ENCODE measurements around the gene EIF2B2. TPM values are rescaled to one million over a fixed set of nuclear protein-coding genes. Genes with fewer than 3 reads are reported as not detected.

EIF2B2 gene
- total and polyA plus RNA-seq, 2 experiments from 2014 or later = 39.2 to 40.5 TPM

DNA sequence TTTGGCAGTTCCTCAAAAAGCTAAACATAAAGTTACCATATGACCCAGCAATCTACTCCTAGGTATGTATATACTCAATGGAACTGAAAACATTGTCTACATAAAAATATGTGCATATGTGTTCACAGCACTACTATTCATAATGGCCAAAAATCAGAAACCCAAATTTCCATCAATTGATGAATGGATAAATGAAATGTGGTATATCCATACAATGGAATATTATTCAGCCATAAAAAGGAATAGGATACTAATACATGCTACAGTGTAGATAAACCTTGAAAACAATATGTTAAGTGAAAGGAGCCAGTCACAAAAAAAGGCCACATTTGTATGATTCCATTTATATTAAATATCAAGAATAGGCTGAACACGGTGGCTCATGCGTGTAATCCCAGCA lies 57.7 kb downstream of the EIF2B2 start:
- Mint-ChIP-seq H3K4me3 (no peak overlapping the region), H3K9me3 (peaks cover 8% of the 10 kb centered on the region; the same call in 2 of the 3 replicates), H3K4me1 (peaks cover 4% of the 10 kb centered on the region; the same call in 2 of the 3 replicates), H3K36me3 (ENCODE audit: low read depth) (peaks cover 30% of the 10 kb centered on the region), H3K27ac (no peak overlapping the region), H3K27me3 (ENCODE audit: insufficient read depth, low read depth, poor library complexity) (peaks cover 4% of the 10 kb centered on the region)
- Histone ChIP-seq H3K4me1 (ENCODE audit: insufficient read depth) (peaks cover 9% of the 10 kb centered on the region; the same call in 1 of the 2 replicates), H3F3A (replicated peaks; ENCODE audit: low read depth) (no peaks in the 10 kb centered on the region), H3K36me3 (ENCODE audit: insufficient read depth) (peaks cover 8% of the 10 kb centered on the region; the same call in 1 of the 2 replicates), H3K4me2 (no peak overlapping the region), H3K79me2 (replicated peaks; ENCODE audit: insufficient read depth) (peaks cover 31% of the 10 kb centered on the region), H3K27me3 (ENCODE audit: insufficient read depth) (no peaks in the 10 kb centered on the region), H4K20me1 (replicated peaks; ENCODE audit: insufficient read depth) (no peaks in the 10 kb centered on the region; the same call in 1 of the 2 replicates), H2AFZ (no peak overlapping the region), H3K27ac (ENCODE audit: low read depth) (no peak overlapping the region), H3K4me3 (no peak overlapping the region), H3K9me2 (ENCODE audit: insufficient read depth) (no peaks in the 10 kb centered on the region)
- no peak for ATAC-seq
- TF ChIP-seq, protein P1, sequence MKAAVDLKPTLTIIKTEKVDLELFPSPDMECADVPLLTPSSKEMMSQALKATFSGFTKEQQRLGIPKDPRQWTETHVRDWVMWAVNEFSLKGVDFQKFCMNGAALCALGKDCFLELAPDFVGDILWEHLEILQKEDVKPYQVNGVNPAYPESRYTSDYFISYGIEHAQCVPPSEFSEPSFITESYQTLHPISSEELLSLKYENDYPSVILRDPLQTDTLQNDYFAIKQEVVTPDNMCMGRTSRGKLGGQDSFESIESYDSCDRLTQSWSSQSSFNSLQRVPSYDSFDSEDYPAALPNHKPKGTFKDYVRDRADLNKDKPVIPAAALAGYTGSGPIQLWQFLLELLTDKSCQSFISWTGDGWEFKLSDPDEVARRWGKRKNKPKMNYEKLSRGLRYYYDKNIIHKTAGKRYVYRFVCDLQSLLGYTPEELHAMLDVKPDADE (IDR thresholded peaks at IDR 0.05) = no peak
- TF ChIP-seq STAT1 (IDR thresholded peaks at IDR 0.05; ENCODE audit: unreplicated experiment) (no peak), EZH2phosphoT487 (IDR thresholded peaks at IDR 0.05; ENCODE audit: unreplicated experiment) (no peak), NANOG (IDR thresholded peaks at IDR 0.05; ENCODE audit: borderline replicate concordance) (no peak), ZNF114 (CRISPR knock-in tag; IDR thresholded peaks at IDR 0.05) (no peak), EZH2 (IDR thresholded peaks at IDR 0.05; ENCODE audit: low read depth, unreplicated experiment) (no peak)
- TF ChIP-seq, protein P2, sequence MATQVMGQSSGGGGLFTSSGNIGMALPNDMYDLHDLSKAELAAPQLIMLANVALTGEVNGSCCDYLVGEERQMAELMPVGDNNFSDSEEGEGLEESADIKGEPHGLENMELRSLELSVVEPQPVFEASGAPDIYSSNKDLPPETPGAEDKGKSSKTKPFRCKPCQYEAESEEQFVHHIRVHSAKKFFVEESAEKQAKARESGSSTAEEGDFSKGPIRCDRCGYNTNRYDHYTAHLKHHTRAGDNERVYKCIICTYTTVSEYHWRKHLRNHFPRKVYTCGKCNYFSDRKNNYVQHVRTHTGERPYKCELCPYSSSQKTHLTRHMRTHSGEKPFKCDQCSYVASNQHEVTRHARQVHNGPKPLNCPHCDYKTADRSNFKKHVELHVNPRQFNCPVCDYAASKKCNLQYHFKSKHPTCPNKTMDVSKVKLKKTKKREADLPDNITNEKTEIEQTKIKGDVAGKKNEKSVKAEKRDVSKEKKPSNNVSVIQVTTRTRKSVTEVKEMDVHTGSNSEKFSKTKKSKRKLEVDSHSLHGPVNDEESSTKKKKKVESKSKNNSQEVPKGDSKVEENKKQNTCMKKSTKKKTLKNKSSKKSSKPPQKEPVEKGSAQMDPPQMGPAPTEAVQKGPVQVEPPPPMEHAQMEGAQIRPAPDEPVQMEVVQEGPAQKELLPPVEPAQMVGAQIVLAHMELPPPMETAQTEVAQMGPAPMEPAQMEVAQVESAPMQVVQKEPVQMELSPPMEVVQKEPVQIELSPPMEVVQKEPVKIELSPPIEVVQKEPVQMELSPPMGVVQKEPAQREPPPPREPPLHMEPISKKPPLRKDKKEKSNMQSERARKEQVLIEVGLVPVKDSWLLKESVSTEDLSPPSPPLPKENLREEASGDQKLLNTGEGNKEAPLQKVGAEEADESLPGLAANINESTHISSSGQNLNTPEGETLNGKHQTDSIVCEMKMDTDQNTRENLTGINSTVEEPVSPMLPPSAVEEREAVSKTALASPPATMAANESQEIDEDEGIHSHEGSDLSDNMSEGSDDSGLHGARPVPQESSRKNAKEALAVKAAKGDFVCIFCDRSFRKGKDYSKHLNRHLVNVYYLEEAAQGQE (IDR thresholded peaks at IDR 0.05; ENCODE audit: unreplicated experiment) = no peak
- TF ChIP-seq, protein P3, sequence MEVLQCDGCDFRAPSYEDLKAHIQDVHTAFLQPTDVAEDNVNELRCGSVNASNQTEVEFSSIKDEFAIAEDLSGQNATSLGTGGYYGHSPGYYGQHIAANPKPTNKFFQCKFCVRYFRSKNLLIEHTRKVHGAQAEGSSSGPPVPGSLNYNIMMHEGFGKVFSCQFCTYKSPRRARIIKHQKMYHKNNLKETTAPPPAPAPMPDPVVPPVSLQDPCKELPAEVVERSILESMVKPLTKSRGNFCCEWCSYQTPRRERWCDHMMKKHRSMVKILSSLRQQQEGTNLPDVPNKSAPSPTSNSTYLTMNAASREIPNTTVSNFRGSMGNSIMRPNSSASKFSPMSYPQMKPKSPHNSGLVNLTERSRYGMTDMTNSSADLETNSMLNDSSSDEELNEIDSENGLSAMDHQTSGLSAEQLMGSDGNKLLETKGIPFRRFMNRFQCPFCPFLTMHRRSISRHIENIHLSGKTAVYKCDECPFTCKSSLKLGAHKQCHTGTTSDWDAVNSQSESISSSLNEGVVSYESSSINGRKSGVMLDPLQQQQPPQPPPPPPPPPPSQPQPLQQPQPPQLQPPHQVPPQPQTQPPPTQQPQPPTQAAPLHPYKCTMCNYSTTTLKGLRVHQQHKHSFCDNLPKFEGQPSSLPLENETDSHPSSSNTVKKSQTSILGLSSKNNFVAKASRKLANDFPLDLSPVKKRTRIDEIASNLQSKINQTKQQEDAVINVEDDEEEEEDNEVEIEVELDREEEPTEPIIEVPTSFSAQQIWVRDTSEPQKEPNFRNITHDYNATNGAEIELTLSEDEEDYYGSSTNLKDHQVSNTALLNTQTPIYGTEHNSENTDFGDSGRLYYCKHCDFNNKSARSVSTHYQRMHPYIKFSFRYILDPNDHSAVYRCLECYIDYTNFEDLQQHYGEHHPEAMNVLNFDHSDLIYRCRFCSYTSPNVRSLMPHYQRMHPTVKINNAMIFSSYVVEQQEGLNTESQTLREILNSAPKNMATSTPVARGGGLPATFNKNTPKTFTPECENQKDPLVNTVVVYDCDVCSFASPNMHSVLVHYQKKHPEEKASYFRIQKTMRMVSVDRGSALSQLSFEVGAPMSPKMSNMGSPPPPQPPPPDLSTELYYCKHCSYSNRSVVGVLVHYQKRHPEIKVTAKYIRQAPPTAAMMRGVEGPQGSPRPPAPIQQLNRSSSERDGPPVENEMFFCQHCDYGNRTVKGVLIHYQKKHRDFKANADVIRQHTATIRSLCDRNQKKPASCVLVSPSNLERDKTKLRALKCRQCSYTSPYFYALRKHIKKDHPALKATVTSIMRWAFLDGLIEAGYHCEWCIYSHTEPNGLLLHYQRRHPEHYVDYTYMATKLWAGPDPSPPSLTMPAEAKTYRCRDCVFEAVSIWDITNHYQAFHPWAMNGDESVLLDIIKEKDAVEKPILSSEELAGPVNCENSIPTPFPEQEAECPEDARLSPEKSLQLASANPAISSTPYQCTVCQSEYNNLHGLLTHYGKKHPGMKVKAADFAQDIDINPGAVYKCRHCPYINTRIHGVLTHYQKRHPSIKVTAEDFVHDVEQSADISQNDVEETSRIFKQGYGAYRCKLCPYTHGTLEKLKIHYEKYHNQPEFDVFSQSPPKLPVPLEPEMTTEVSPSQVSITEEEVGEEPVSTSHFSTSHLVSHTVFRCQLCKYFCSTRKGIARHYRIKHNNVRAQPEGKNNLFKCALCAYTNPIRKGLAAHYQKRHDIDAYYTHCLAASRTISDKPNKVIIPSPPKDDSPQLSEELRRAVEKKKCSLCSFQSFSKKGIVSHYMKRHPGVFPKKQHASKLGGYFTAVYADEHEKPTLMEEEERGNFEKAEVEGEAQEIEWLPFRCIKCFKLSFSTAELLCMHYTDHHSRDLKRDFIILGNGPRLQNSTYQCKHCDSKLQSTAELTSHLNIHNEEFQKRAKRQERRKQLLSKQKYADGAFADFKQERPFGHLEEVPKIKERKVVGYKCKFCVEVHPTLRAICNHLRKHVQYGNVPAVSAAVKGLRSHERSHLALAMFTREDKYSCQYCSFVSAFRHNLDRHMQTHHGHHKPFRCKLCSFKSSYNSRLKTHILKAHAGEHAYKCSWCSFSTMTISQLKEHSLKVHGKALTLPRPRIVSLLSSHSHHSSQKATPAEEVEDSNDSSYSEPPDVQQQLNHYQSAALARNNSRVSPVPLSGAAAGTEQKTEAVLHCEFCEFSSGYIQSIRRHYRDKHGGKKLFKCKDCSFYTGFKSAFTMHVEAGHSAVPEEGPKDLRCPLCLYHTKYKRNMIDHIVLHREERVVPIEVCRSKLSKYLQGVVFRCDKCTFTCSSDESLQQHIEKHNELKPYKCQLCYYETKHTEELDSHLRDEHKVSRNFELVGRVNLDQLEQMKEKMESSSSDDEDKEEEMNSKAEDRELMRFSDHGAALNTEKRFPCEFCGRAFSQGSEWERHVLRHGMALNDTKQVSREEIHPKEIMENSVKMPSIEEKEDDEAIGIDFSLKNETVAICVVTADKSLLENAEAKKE (CRISPR knock-in tag; IDR thresholded peaks at IDR 0.05) = no peak
- no peak for DNase-seq (ENCODE audit: low spot score)

All from GM23338 (cell line).